ENCODE data around the gene CHN1. TPM values are rescaled to one million over a fixed set of nuclear protein-coding genes. Genes with fewer than 3 reads are reported as not detected.

CHN1 gene
- total and polyA plus RNA-seq, 2 donors from 2014 or later = 6.5 to 14.1 TPM

DNA sequence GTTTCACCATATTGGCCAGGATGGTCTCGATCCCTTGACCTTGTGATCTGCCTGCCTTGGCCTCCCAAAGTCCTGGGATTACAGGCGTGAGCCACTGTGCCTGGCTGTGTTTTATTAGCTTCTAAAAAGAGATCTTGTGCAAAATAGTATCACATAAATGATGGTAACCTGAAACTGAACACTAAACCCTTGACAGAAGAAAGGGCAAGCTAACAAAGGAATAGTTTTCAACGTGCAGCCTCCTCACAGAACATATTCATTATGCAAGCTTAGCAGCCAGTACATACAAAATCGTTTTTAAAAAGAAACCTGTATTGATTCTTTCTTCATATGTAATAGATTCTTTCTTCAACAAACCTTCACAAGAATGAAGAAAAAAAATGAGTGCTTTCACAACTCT is 20.6 kb downstream of the CHN1 start:
- H3K27ac ChIP-seq (ENCODE audit: low read depth in 2 of 2, low read length in 2 of 2) = no peak overlapping the region
- TF ChIP-seq, protein P1, sequence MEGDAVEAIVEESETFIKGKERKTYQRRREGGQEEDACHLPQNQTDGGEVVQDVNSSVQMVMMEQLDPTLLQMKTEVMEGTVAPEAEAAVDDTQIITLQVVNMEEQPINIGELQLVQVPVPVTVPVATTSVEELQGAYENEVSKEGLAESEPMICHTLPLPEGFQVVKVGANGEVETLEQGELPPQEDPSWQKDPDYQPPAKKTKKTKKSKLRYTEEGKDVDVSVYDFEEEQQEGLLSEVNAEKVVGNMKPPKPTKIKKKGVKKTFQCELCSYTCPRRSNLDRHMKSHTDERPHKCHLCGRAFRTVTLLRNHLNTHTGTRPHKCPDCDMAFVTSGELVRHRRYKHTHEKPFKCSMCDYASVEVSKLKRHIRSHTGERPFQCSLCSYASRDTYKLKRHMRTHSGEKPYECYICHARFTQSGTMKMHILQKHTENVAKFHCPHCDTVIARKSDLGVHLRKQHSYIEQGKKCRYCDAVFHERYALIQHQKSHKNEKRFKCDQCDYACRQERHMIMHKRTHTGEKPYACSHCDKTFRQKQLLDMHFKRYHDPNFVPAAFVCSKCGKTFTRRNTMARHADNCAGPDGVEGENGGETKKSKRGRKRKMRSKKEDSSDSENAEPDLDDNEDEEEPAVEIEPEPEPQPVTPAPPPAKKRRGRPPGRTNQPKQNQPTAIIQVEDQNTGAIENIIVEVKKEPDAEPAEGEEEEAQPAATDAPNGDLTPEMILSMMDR (IDR thresholded peaks at IDR 0.05; ENCODE audit: borderline replicate concordance, extremely low read depth, insufficient read depth) = no peak
- no peak overlapping the region for H3K4me3 ChIP-seq (ENCODE audit: low read length in 3 of 3)
- no peaks in the 10 kb centered on the region for H3K36me3 ChIP-seq (ENCODE audit: control insufficient read depth in 2 of 3, insufficient read depth in 3 of 3, low read length in 3 of 3)
- intact Hi-C loops (cut with DNase I) = loop anchor here (10.0 kb wide), 1 partner anchor 210 kb away; no protein-coding TSS in a partner anchor
- H3K9ac ChIP-seq (ENCODE audit: low read length in 3 of 3) = no peak overlapping the region
- H3K9me3 ChIP-seq (ENCODE audit: control insufficient read depth in 2 of 3, insufficient read depth in 1 of 3, low read length in 3 of 3) = no peaks in the 10 kb centered on the region
- DNase-seq = peak in 2 of 5 donors; percentile 40 to 48
- no peak for FAIRE-seq
- H3K4me1 ChIP-seq (ENCODE audit: control insufficient read depth in 2 of 3, insufficient read depth in 2 of 3, low read depth in 1 of 3, low read length in 3 of 3) = no peaks in the 10 kb centered on the region
- H3K27me3 ChIP-seq (ENCODE audit: control insufficient read depth, insufficient read depth, low read length) = no peaks in the 10 kb centered on the region

DNA sequence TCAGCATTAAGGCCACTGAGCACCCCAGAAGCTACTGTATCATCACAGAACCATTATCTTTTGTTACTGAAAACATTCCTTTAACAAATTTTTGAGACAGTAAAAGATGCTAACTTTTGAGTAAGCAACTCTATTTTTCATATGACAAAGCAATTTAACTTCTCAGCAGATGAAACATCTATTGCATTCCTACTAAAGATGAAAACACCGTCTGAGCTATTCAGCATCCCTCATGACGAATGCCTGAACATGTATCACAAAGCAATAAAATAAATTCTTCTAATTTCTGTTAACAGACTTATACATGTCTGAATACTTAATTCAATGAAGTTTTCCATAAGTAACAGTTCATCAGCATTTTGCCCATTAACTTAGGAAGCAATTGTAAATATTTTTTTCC is 23.9 kb downstream of the CHN1 start:
- Histone ChIP-seq H3K9ac (ENCODE audit: low read length in 3 of 3) (no peak overlapping the region), H3K4me3 (ENCODE audit: low read length in 3 of 3) (no peak overlapping the region), H3K27ac (ENCODE audit: low read depth in 2 of 2, low read length in 2 of 2) (no peak overlapping the region), H3K4me1 (ENCODE audit: control insufficient read depth in 2 of 3, insufficient read depth in 2 of 3, low read depth in 1 of 3, low read length in 3 of 3) (no peaks in the 10 kb centered on the region), H3K27me3 (ENCODE audit: control insufficient read depth, insufficient read depth, low read length) (no peaks in the 10 kb centered on the region), H3K36me3 (ENCODE audit: control insufficient read depth in 2 of 3, insufficient read depth in 3 of 3, low read length in 3 of 3) (no peaks in the 10 kb centered on the region), H3K9me3 (ENCODE audit: control insufficient read depth in 2 of 3, insufficient read depth in 1 of 3, low read length in 3 of 3) (no peaks in the 10 kb centered on the region)
- FAIRE-seq (no peak), DNase-seq (no peak)
- intact Hi-C loops (cut with DNase I) = loop anchor here (10.0 kb wide), 1 partner anchor 207 kb away; no protein-coding TSS in a partner anchor
- TF ChIP-seq, protein P1 (IDR thresholded peaks at IDR 0.05; ENCODE audit: borderline replicate concordance, extremely low read depth, insufficient read depth) = no peak

DNA sequence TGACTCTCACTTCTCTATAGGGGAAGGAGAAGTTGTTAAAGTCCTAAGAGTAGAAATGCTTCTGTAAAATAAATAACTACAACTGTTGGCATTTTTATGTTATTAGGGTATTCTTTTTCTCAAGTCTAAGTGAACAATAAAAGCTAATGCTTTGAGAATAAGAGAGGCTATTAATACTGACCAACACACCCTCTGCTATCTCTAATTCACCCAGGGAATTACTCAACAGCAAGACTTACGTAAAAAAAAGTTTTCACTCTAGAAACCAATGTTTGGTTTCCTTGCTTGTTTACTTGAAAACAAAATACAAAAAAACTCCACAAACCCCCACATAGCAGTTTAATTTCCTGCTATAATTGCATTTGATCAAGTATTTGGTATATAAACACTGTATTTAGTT is 25.2 kb downstream of the CHN1 start:
- Histone ChIP-seq H3K36me3 (ENCODE audit: control insufficient read depth in 2 of 3, insufficient read depth in 3 of 3, low read length in 3 of 3) (no peaks in the 10 kb centered on the region), H3K4me1 (ENCODE audit: control insufficient read depth in 2 of 3, insufficient read depth in 2 of 3, low read depth in 1 of 3, low read length in 3 of 3) (no peaks in the 10 kb centered on the region), H3K4me3 (ENCODE audit: low read length in 3 of 3) (no peak overlapping the region), H3K9ac (ENCODE audit: low read length in 3 of 3) (no peak overlapping the region), H3K9me3 (ENCODE audit: control insufficient read depth in 2 of 3, insufficient read depth in 1 of 3, low read length in 3 of 3) (no peaks in the 10 kb centered on the region), H3K27ac (ENCODE audit: low read depth in 2 of 2, low read length in 2 of 2) (no peak overlapping the region), H3K27me3 (ENCODE audit: control insufficient read depth, insufficient read depth, low read length) (no peaks in the 10 kb centered on the region)
- TF ChIP-seq, protein P1 (IDR thresholded peaks at IDR 0.05; ENCODE audit: borderline replicate concordance, extremely low read depth, insufficient read depth) = no peak
- intact Hi-C loops (cut with DNase I) = loop anchor here (10.0 kb wide), 1 partner anchor 205 kb away; no protein-coding TSS in a partner anchor
- DNase-seq (no peak), FAIRE-seq (no peak)

DNA sequence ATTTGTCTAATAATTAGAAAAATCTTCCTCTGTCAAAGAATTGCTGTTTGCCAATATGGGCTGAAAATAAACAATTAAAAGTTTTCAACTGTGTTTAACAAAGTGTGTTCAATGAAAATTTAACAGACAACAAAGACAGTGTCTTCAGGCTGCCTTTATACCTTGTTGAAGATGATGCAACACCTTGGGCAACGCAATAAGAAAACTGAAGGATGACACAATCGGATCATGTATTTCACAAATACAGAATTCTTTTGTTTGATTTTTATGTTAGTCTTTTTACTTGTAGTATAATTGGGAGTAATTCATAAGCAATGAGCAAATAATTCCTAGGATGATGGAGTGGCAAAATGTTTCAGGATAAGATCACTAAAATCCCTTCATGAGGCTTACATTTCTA is 27.8 kb downstream of the CHN1 start:
- H3K9ac ChIP-seq (ENCODE audit: low read length in 3 of 3) = no peak overlapping the region
- intact Hi-C loops (cut with DNase I) = no loop called here
- no peaks in the 10 kb centered on the region for H3K9me3 ChIP-seq (ENCODE audit: control insufficient read depth in 2 of 3, insufficient read depth in 1 of 3, low read length in 3 of 3)
- H3K27ac ChIP-seq (ENCODE audit: low read depth in 2 of 2, low read length in 2 of 2) = no peak overlapping the region
- H3K4me3 ChIP-seq (ENCODE audit: low read length in 3 of 3) = no peak overlapping the region
- no peak for DNase-seq
- no peaks in the 10 kb centered on the region for H3K4me1 ChIP-seq (ENCODE audit: control insufficient read depth in 2 of 3, insufficient read depth in 2 of 3, low read depth in 1 of 3, low read length in 3 of 3)
- H3K36me3 ChIP-seq (ENCODE audit: control insufficient read depth in 2 of 3, insufficient read depth in 3 of 3, low read length in 3 of 3) = no peaks in the 10 kb centered on the region
- no peak for FAIRE-seq
- H3K27me3 ChIP-seq (ENCODE audit: control insufficient read depth, insufficient read depth, low read length) = no peaks in the 10 kb centered on the region
- TF ChIP-seq, protein P1 (IDR thresholded peaks at IDR 0.05; ENCODE audit: borderline replicate concordance, extremely low read depth, insufficient read depth) = no peak

All from kidney (tissue), 14 donors.